ENCODE measurements around the gene RBFOX2. TPM values are rescaled to one million over a fixed set of nuclear protein-coding genes. Genes with fewer than 3 reads are reported as not detected.

Gene RBFOX2
- total and polyA plus RNA-seq, 2 of the 13 experiments (the other 11 are each of a cell fraction or from before 2014, with no cell fraction given) = 37.3 to 40.4 TPM

- TF ChIP-seq ZSCAN21 (CRISPR knock-in tag; IDR thresholded peaks at IDR 0.05; ENCODE audit: borderline replicate concordance) (0 out of 2 replicates have a peak, but pooled peaks have one; percentile 0), FOXP4 (CRISPR knock-in tag; IDR thresholded peaks at IDR 0.05) (no peak), KMT2B (CRISPR knock-in tag; IDR thresholded peaks at IDR 0.05) (no peak), ATF4 (CRISPR knock-in tag; IDR thresholded peaks at IDR 0.05) (0 out of 4 replicates have a peak, but pooled peaks of 1 of the 2 experiments have one; percentile 27), BATF2 (CRISPR knock-in tag; IDR thresholded peaks at IDR 0.05) (peak; percentile 62; the same call in 1 of the 2 replicates), ZMYM2 (CRISPR knock-in tag; IDR thresholded peaks at IDR 0.05) (peak; percentile 15; the same call in 1 of the 2 replicates), EZH2 (conservative IDR thresholded peaks at IDR 0.05; ENCODE audit: low read depth, low read length) (0 out of 2 replicates have a peak, but pooled peaks have one; percentile 44), NR0B2 (CRISPR knock-in tag; IDR thresholded peaks at IDR 0.05) (0 out of 2 replicates have a peak, but pooled peaks have one; percentile 4), MAFK (conservative IDR thresholded peaks at IDR 0.05 in 1 of 2, IDR thresholded peaks at IDR 0.05 in 1 of 2; ENCODE audit: low read length in 2 of 2) (no peak), ZNF619 (CRISPR knock-in tag; IDR thresholded peaks at IDR 0.05) (peak; percentile 14; the same call in 1 of the 2 replicates), SALL2 (CRISPR knock-in tag; IDR thresholded peaks at IDR 0.05) (peak; percentile 19; the same call in 1 of the 2 replicates)
These were observed 36.8 kb upstream of the RBFOX2 start (continued) for GRCh38 chr22:36065462-36065774.
